GM23338 (cell line): Measurements from ENCODE around the gene GCLM.

Experiments
- EZH2 ChIP-seq: fragments of 200-600 bp; sonication (generic); IDR thresholded peaks from one replicate; pipeline ENCODE4 v1.8.0; 2017; ENCODE audit warnings: antibody characterized with exemption, mild to moderate bottlenecking, low read depth; ENCODE audit not compliant: unreplicated experiment
- EZH2phosphoT487 ChIP-seq: fragments of 200-600 bp; sonication (generic); IDR thresholded peaks from one replicate; pipeline ENCODE4 v1.8.1; 2018; ENCODE audit warnings: antibody characterized with exemption; ENCODE audit not compliant: unreplicated experiment
- POLR2AphosphoS5 ChIP-seq: IDR thresholded peaks from 2 replicates; pipeline ENCODE4 v1.6.1; 2016; ENCODE audit warnings: antibody characterized with exemption, low read depth
- ZNF114 ChIP-seq: fragments of 250-450 bp; sonication (Bioruptor Pico); IDR thresholded peaks from 2 replicates; pipeline ENCODE4 v1.5.0; 2020; ENCODE audit warnings: mild to moderate bottlenecking, moderate library complexity
- TF ChIP-seq, protein P1 (sequence below), 2 experiments: fragments of 200-600 bp in 1 of 2; sonication (generic) in 1 of 2; conservative IDR thresholded peaks; 2 replicates each; pipeline versions ENCODE4 v1.5.1 to v1.6.1; 2016 to 2017; ENCODE audit warnings: antibody characterized with exemption in 2 of 2, low read depth in 2 of 2, mild to moderate bottlenecking in 2 of 2, moderate library complexity in 1 of 2
- TF ChIP-seq, protein P2 (sequence below): IDR thresholded peaks from one replicate; pipeline ENCODE4 v1.6.1; 2018; ENCODE audit warnings: antibody characterized with exemption; ENCODE audit not compliant: unreplicated experiment

DNA sequence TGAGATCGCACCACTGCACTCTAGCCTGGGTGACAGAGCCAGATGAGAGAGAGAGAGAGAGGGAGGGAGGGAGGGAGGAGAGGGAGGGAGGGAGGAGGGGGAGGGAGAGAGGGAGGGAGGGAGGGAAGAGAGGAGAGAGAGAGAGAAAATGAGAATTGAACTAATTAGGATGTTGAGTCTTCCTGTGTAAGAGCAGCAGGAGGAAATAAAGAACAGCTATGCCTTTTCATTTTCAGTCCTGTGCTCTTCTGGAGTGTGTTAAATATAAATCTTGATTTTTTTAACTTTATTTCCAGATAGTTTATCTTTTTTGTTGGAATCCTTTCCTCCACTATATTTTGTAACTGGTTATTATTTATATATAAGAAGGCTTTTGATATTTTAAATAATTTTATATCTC is 57.4 kb downstream of the GCLM start:
- TF ChIP-seq, protein P1, sequence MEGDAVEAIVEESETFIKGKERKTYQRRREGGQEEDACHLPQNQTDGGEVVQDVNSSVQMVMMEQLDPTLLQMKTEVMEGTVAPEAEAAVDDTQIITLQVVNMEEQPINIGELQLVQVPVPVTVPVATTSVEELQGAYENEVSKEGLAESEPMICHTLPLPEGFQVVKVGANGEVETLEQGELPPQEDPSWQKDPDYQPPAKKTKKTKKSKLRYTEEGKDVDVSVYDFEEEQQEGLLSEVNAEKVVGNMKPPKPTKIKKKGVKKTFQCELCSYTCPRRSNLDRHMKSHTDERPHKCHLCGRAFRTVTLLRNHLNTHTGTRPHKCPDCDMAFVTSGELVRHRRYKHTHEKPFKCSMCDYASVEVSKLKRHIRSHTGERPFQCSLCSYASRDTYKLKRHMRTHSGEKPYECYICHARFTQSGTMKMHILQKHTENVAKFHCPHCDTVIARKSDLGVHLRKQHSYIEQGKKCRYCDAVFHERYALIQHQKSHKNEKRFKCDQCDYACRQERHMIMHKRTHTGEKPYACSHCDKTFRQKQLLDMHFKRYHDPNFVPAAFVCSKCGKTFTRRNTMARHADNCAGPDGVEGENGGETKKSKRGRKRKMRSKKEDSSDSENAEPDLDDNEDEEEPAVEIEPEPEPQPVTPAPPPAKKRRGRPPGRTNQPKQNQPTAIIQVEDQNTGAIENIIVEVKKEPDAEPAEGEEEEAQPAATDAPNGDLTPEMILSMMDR (conservative IDR thresholded peaks at IDR 0.05; ENCODE audit: low read depth in 2 of 2): no peak
- no peak for TF ChIP-seq ZNF114 (CRISPR knock-in tag)
- TF ChIP-seq, protein P2, sequence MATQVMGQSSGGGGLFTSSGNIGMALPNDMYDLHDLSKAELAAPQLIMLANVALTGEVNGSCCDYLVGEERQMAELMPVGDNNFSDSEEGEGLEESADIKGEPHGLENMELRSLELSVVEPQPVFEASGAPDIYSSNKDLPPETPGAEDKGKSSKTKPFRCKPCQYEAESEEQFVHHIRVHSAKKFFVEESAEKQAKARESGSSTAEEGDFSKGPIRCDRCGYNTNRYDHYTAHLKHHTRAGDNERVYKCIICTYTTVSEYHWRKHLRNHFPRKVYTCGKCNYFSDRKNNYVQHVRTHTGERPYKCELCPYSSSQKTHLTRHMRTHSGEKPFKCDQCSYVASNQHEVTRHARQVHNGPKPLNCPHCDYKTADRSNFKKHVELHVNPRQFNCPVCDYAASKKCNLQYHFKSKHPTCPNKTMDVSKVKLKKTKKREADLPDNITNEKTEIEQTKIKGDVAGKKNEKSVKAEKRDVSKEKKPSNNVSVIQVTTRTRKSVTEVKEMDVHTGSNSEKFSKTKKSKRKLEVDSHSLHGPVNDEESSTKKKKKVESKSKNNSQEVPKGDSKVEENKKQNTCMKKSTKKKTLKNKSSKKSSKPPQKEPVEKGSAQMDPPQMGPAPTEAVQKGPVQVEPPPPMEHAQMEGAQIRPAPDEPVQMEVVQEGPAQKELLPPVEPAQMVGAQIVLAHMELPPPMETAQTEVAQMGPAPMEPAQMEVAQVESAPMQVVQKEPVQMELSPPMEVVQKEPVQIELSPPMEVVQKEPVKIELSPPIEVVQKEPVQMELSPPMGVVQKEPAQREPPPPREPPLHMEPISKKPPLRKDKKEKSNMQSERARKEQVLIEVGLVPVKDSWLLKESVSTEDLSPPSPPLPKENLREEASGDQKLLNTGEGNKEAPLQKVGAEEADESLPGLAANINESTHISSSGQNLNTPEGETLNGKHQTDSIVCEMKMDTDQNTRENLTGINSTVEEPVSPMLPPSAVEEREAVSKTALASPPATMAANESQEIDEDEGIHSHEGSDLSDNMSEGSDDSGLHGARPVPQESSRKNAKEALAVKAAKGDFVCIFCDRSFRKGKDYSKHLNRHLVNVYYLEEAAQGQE: no peak
- TF ChIP-seq POLR2AphosphoS5: no peak
- TF ChIP-seq EZH2phosphoT487: no peak
- no peak for TF ChIP-seq EZH2
